Heart left ventricle (tissue), 16 donors: ENCODE data around the gene PEX1. TPM values are rescaled to one million over a fixed set of nuclear protein-coding genes. Genes with fewer than 3 reads are reported as not detected.

Experiments
- ATAC-seq, 4 donors: fragments of 200-7000 bp; cut with Tn5 transposase; one replicate each; pipeline ENCODE4 v1.9.1; 2020 to 2022; ENCODE audit warnings: moderate library complexity in 4 of 4, mild to moderate bottlenecking in 3 of 4, moderate number of reproducible peaks in 1 of 4
- DNase-seq, 5 donors: peaks; one replicate each; pipeline ENCODE4 v3.0.0-alpha.2; 2020
- H3K27ac ChIP-seq, 12 donors: fragments of 200-600 bp; sonication (generic) in 4 of 12; one replicate each; pipeline versions ENCODE4 v1.5.0 to v1.8.0; 2016 to 2022; ENCODE audit warnings: mild to moderate bottlenecking in 2 of 12
- H3K27me3 ChIP-seq, 9 donors: fragments of 200-600 bp; sonication (generic) in 2 of 9; one replicate each; pipeline versions ENCODE4 v1.5.1 to v1.8.0; 2016 to 2022; ENCODE audit warnings: mild to moderate bottlenecking in 3 of 9
- H3K36me3 ChIP-seq, 9 donors: fragments of 200-600 bp; sonication (generic) in 2 of 9; one replicate each; pipeline versions ENCODE4 v1.5.0 to v1.8.0; 2018 to 2022; ENCODE audit warnings: mild to moderate bottlenecking in 2 of 9
- H3K4me1 ChIP-seq, 12 donors: fragments of 200-600 bp; sonication (generic) in 4 of 12; one replicate each; pipeline versions ENCODE4 v1.5.0 to v1.8.0; 2016 to 2022; ENCODE audit warnings: mild to moderate bottlenecking in 3 of 12
- H3K4me3 ChIP-seq, 12 donors: fragments of 200-600 bp; sonication (generic) in 4 of 12; one replicate each; pipeline versions ENCODE4 v1.5.0 to v1.8.0; 2017 to 2022; ENCODE audit warnings: mild to moderate bottlenecking in 9 of 12, moderate library complexity in 4 of 12
- H3K9me3 ChIP-seq, 12 donors: fragments of 200-600 bp; sonication (generic) in 4 of 12; one replicate each; pipeline versions ENCODE4 v1.5.0 to v1.8.0; 2016 to 2022; ENCODE audit warnings: mild to moderate bottlenecking in 1 of 12
- POLR2A ChIP-seq, 2 donors: fragments of 450-650 bp; IDR thresholded peaks; one replicate each; pipeline ENCODE4 v1.6.1; 2017; ENCODE audit warnings: antibody characterized with exemption in 2 of 2, mild to moderate bottlenecking in 2 of 2, moderate library complexity in 2 of 2
- WGBS, 4 donors: extraction: QIAGEN DNeasy Blood & Tissue Kit in 2 of 4; methylation state at CpG; one replicate each; pipeline versions ENCODE4 v1.1.5 to v1.1.7; 2013 to 2018; 5-methylcytosine and 5-hydroxymethylcytosine counted together
- intact Hi-C, 10 donors: fragments of 100-400 bp; cut with DNase I; formaldehyde crosslinking; loops; one replicate each; pipeline versions ENCODE4 v1.11.1 to v1.14.2; 2022
- polyA plus RNA-seq, 2 donors: library from polyadenylated mRNA; stranded (reverse); fragments of 200-250 nt; gene quantifications; one replicate each; pipeline ENCODE4 v1.2.3, GENCODE V29; 2013
- total RNA-seq, 9 donors: library from RNA; depleted of rRNA in 2 of 9; stranded (reverse); fragments of >200 nt in 2 of 9; fragmentation: NEBNext Ultra II Directional in 3 of 9; extraction: Animal tissue kit (Norgen Biotek cat#: 25700) in 3 of 9; gene quantifications; one replicate each; pipeline versions ENCODE4 v1.1.0 to v1.2.4, GENCODE V29; 2016 to 2023
- TF ChIP-seq, protein P1 (sequence below), 12 donors: fragments of 200-600 bp; sonication (generic) in 4 of 12; IDR thresholded peaks; one replicate each; pipeline versions ENCODE4 v1.5.0 to v1.8.0; 2018 to 2022; ENCODE audit warnings: antibody characterized with exemption in 12 of 12, mild to moderate bottlenecking in 5 of 12
- donor health status: ischemic (EF 13 %, LVEDD 7.1; RV severe dilation, severe dysfunction).
- donor health status: healthy with polysubstance abuse.
- donor health status: DM: no; HTN: yes; CAD: no.
- donor health status: DM: no; HTN: no; CAD: no.
- donor health status: ischemic (EF 25% LVEDD 6.9; RV normal size, moderate dysfunction).
- donor health status: ischemic (EF 25% LVEDD 5.7; RV mildly dilated, moderate dysfunction).
- donor health status: healthy.
- donor health status: DM: yes; HTN: yes; CAD: no.
- donor health status: ischemic (EF 35%, LVEDD 5.7; RV mildly dilated, moderate dysfunction).
- donor health status: nonischemic (EF 11% LVEDD 7.7; RV severe dilation, severe dysfunction).
- donor health status: DM: yes; HTN: yes; CAD: no.
- donor health status: PGD.
- donor health status: ischemic (EF 29% LVEDD 5.4; RV normal size, mild dysfunction).
- donor health status: nonischemic (EF 23%, LVEDD 6.1; RV moderate dilation, normal function).

PEX1 gene
- total and polyA plus RNA-seq, 11 donors = 4.8 to 19.9 (median 15.0) TPM

DNA sequence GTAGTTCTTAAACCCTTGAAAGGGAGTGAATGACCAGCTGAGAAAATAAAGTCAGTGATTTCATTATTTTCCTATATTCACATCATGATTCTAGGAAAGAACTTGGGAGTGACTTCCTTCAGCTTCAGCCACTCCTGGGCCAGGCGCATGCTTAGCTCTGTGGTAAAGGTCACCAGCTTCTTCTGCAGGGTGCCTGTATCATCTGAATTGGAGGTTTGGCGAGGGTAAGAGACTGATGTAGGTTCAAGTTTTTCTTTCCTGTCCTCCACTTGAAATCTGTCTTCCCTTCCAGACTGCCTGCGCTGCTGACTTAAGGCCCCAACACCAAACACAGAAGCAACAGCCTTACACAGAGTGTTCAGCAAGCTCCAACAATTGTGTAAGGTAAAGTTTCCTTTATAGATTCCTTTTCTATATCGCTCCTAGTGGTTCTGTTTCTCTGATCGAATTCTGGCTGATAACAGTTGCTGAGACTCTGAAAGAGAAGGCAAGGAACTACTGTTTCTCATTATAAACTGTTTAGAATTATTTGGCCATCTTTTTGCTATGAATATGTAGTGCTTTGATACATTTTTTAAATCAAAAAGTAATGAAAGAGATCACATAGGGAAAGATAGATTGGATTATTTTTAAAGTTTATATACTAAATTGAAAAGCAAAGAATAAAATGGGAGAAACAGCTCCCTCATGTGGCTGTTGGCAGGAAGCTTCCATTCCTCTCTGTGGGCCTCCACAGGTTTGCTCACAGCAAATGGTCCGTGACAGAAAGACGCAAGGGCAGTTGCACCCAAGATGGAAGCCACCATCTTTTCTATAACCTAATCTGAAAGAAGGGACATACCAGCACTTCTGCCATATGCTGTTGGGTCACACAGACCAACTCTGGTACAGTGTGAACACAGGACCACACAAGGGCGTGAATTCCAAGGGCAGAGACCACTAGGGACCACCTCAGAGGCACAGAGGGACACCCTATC is 67.0 kb downstream of the PEX1 start:
- intact Hi-C loops = no loop called here
- no peaks in the 10 kb centered on the region for H3K9me3 ChIP-seq
- peak in 1 of 4 donors; percentile 38 for ATAC-seq
- no peak overlapping the region for H3K27ac ChIP-seq
- DNase-seq = no peak
- H3K27me3 ChIP-seq = no peaks in the 10 kb centered on the region
- no peaks in the 10 kb centered on the region for H3K4me1 ChIP-seq
- H3K36me3 ChIP-seq = peaks cover 0 to 63% (median 52%) of the 10 kb centered on the region in 9 donors
- TF ChIP-seq, protein P1, sequence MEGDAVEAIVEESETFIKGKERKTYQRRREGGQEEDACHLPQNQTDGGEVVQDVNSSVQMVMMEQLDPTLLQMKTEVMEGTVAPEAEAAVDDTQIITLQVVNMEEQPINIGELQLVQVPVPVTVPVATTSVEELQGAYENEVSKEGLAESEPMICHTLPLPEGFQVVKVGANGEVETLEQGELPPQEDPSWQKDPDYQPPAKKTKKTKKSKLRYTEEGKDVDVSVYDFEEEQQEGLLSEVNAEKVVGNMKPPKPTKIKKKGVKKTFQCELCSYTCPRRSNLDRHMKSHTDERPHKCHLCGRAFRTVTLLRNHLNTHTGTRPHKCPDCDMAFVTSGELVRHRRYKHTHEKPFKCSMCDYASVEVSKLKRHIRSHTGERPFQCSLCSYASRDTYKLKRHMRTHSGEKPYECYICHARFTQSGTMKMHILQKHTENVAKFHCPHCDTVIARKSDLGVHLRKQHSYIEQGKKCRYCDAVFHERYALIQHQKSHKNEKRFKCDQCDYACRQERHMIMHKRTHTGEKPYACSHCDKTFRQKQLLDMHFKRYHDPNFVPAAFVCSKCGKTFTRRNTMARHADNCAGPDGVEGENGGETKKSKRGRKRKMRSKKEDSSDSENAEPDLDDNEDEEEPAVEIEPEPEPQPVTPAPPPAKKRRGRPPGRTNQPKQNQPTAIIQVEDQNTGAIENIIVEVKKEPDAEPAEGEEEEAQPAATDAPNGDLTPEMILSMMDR (IDR thresholded peaks at IDR 0.05) = peak; percentile 33 to 69 (median 58)
- no peak for TF ChIP-seq POLR2A (IDR thresholded peaks at IDR 0.05)
- WGBS, 4 donors = 69 to 73% (median 69%) methylated on average over 8 of the region's 8 CpGs
- H3K4me3 ChIP-seq = no peak overlapping the region

DNA sequence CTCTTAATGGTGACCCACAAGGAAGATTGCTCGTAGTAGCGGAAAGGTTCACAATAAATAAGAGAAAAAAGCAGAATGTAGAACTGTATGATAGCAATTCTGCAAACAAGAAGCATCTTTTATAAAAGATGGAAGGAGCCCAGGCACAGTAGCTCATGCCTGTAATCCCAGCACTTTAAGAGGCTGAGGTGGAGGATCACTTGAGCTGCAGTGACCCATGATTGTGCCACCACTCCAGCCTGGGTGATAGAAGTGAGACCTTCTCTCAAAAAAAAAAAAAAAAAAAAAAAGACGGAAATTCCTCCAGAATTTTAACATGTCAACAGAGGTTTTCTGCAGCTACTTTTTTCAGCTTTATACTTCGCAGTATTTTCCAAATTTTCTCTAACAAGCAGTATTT is 67.8 kb downstream of the PEX1 start:
- peaks cover 0 to 63% (median 53%) of the 10 kb centered on the region in 9 donors for H3K36me3 ChIP-seq
- TF ChIP-seq POLR2A (IDR thresholded peaks at IDR 0.05) = no peak
- WGBS, 4 donors = 92 to 93% (median 93%) methylated on average over 4 of the region's 4 CpGs
- ATAC-seq (no peak), DNase-seq (no peak)
- intact Hi-C loops = no loop called here
- H3K4me3 ChIP-seq = no peak overlapping the region
- H3K27ac ChIP-seq = no peak overlapping the region
- no peaks in the 10 kb centered on the region for H3K27me3 ChIP-seq
- H3K4me1 ChIP-seq = no peaks in the 10 kb centered on the region
- no peaks in the 10 kb centered on the region for H3K9me3 ChIP-seq

DNA sequence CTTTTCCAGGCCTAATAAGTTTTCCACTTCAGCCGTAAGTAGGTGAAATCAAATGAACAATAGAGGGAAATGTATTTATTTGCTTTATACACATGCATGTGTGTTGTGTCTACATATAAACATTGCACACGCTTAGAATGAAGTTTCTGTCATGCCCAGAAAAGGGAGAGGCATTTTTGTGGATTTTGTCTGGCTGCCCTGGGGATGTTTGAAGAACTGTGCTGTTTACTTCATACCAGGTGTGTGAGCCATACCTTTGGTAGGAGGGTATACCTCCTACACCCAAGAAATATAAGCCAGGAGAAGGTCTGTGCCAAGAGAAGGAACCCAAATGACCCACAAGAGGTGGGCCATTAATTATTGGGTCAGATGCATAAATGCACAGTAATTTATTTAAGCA is 68.2 kb downstream of the PEX1 start:
- no peak for TF ChIP-seq POLR2A (IDR thresholded peaks at IDR 0.05)
- TF ChIP-seq, protein P1 (IDR thresholded peaks at IDR 0.05) = no peak
- Histone ChIP-seq H3K27me3 (no peaks in the 10 kb centered on the region), H3K9me3 (no peaks in the 10 kb centered on the region), H3K4me1 (no peaks in the 10 kb centered on the region), H3K4me3 (no peak overlapping the region), H3K27ac (no peak overlapping the region), H3K36me3 (peaks cover 0 to 63% (median 53%) of the 10 kb centered on the region in 9 donors)
- ATAC-seq (no peak), DNase-seq (no peak)
- 86 to 90% (median 87%) methylated on average over 2 of the region's 2 CpGs for WGBS, 4 donors
- intact Hi-C loops = no loop called here

DNA sequence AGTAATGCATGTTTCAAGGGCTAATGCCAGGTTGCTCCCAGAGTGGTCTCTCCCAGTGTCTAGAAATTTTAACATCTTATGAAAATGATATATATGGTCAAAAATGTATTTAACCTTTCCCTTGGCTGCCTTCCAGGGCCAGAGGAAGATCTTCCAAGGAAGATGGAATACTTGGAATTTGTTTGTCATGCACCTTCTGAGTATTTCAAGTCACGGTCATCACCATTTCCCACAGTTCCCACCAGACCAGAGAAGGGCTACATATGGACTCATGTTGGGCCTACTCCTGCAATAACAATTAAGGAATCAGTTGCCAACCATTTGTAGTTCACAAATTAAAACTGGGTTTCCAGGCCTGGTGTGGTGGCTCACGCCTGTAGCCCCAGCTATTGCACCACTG is 72.1 kb downstream of the PEX1 start:
- no peak overlapping the region for H3K27ac ChIP-seq
- H3K36me3 ChIP-seq = peaks cover 0 to 78% (median 73%) of the 10 kb centered on the region in 9 donors
- TF ChIP-seq POLR2A (IDR thresholded peaks at IDR 0.05) = no peak
- TF ChIP-seq, protein P1 (IDR thresholded peaks at IDR 0.05) = no peak
- no peak for DNase-seq
- no peak overlapping the region for H3K4me3 ChIP-seq
- no peaks in the 10 kb centered on the region for H3K27me3 ChIP-seq
- no peaks in the 10 kb centered on the region for H3K4me1 ChIP-seq
- no peaks in the 10 kb centered on the region for H3K9me3 ChIP-seq
- ATAC-seq = no peak
- 89 to 98% (median 91%) methylated on average over 2 of the region's 2 CpGs for WGBS, 4 donors
- intact Hi-C loops = no loop called here
